AG04449 (cell line): ENCODE data around the gene MFAP4.

Experiments
- CTCF ChIA-PET: fragments of 350-600 bp; formaldehyde crosslinking; extraction: SDS; loops from one replicate; lab custom pipeline; 2021; ENCODE audit warnings: antibody characterized with exemption; lab: Yijun Ruan, JAX
- POLR2A ChIA-PET: fragments of 400-600, 350-600 bp; formaldehyde crosslinking; extraction: SDS; loops from one replicate; lab custom pipeline; 2020; ENCODE audit warnings: antibody characterized with exemption, inconsistent platforms; lab: Yijun Ruan, JAX
- DNase-seq: peaks from one replicate; pipeline ENCODE4 v3.0.0-alpha.2; 2010; ENCODE audit warnings: low read depth, low spot score
- H3K4me3 ChIP-seq: 2 replicates; pipeline ENCODE4 v1.5.1; 2011; ENCODE audit warnings: low read depth, mild to moderate bottlenecking, control low read depth, low read length
- CTCF ChIP-seq: IDR thresholded peaks from one replicate; pipeline ENCODE4 v1.5.1; 2011; ENCODE audit warnings: mild to moderate bottlenecking, moderate library complexity, low read length, control low read depth, inconsistent platforms; ENCODE audit not compliant: insufficient read depth; ENCODE audit errors: missing control alignments

MFAP4 gene

GRCh38 chr17:19363114-19363438 lies 23.9 kb downstream of the MFAP4 start:
- DNase-seq: no peak
- CTCF ChIA-PET: interaction anchor here (0.6 to 14.4 kb wide), 61 partner anchors 8 to 450 kb away, joined by 3 to 293 read pairs (median 6); partner anchors contain the start of genes MAPK7, MFAP4 and SLC47A1
- POLR2A ChIA-PET: interaction anchor here (0.9 to 2.0 kb wide), 5 partner anchors 9 to 85 kb away, joined by 3 to 18 read pairs (median 8); partner anchors contain the start of gene MAPK7

DNA sequence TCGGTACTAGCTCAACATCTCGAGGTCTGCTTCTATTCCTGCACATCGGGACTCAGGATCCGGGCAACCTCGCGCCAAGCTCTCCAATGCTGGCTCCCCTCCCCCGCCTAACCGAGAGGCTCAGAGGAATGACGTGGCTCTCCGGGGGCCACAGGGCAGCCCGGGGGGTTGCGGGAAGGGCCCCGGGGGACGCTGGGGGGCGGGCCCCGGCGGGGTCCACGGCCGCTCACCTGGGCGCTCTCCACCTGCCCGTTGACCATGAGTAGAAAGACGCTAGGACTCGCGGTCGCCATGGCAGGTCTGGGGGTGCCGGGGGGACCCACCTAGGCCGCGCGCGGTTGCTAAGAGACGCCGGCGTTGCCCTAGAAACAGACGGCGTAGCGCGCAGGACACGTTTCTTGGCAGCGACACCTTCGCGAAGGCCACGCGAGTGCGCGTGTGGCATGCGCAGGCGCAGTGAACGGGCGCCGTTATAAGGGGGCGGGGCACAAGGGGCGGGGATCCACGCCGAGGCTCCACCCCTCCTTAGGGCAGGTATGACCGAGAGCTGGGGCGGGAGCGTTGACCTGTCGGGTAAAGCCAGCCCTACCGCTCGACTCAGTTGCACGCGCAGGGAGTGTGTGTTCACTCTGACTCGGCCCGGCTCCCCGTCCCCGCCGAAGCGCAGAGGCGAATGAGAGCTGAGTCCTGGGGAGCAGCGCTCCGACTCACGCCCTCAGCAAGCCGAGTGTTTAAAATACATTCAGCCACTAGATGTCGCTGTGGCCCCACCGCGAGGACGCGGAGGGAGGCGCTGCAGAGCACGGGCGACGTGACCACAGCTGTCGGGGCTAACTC lies 24.5 kb downstream of the MFAP4 start, which contains the start of gene B9D1:
Gene B9D1, minus strand, starts transcription at position 447 of the 837 bp plus-strand sequence. Its CDS starts 154 bp downstream, at position 293.
- H3K4me3 ChIP-seq: peak within 1 kb of the TSS; percentile 90
- CTCF ChIA-PET: interaction anchor here (0.8 to 14.4 kb wide), 60 partner anchors 8 to 450 kb away, joined by 3 to 293 read pairs (median 6); partner anchors contain the start of genes MAPK7, MFAP4 and SLC47A1

More at GRCh38 chr17:19363114-19363438, 23.9 kb downstream of the MFAP4 start:
- no peak for TF ChIP-seq CTCF
- peak overlapping the region; percentile 90 for H3K4me3 ChIP-seq

GRCh38 chr17:19361944-19362276 lies 25.1 kb downstream of the MFAP4 start:
- TF ChIP-seq CTCF: no peak
- ChIA-PET POLR2A (interaction anchor here (1.7 to 2.0 kb wide), 3 partner anchors 8 to 86 kb away, joined by 8 to 18 read pairs (median 9); partner anchors contain the start of gene MAPK7), CTCF (interaction anchor here (1.4 to 14.4 kb wide), 16 partner anchors 10 to 408 kb away, joined by 3 to 293 read pairs (median 13); partner anchors contain the start of genes MAPK7 and MFAP4)
- peak overlapping the region; percentile 90 for H3K4me3 ChIP-seq
- DNase-seq: no peak

More for the DNA sequence above, 24.5 kb downstream of the MFAP4 start, which contains the start of gene B9D1:
- no peak for DNase-seq
- POLR2A ChIA-PET: interaction anchor here (0.5 to 2.0 kb wide), 6 partner anchors 8 to 400 kb away, joined by 3 to 18 read pairs (median 6); partner anchors contain the start of gene MAPK7
- TF ChIP-seq CTCF: peak; percentile 93

GRCh38 chr17:19361326-19361725 lies 25.7 kb downstream of the MFAP4 start:
- POLR2A ChIA-PET: no interaction called here
- no peak for DNase-seq
- CTCF ChIA-PET: interaction anchor here (2.5 to 14.4 kb wide), 5 partner anchors 18 to 409 kb away, joined by 11 to 293 read pairs (median 42); partner anchors contain the start of gene MAPK7
- peak overlapping the region; percentile 90 for H3K4me3 ChIP-seq
- no peak for TF ChIP-seq CTCF

- H3K4me3 ChIP-seq: no peak overlapping the region
- ChIA-PET POLR2A (interaction anchor here (0.7 kb wide), 1 partner anchor 17 kb away, joined by 3 read pairs; no protein-coding TSS in a partner anchor), CTCF (interaction anchor here (3.1 to 14.4 kb wide), 2 partner anchors 18 to 86 kb away, joined by 42 to 293 read pairs; partner anchors contain the start of gene MAPK7)
- no peak for TF ChIP-seq CTCF
- no peak for DNase-seq
These were observed 26.2 kb downstream of the MFAP4 start for GRCh38 chr17:19360772-19361171.
